Right lobe of liver (tissue), 6 donors: ENCODE results near the gene CLRN1. TPM values are rescaled to one million over a fixed set of nuclear protein-coding genes. Genes with fewer than 3 reads are reported as not detected.
A peak's percentile ranks its signal among the peaks of the same experiment; 100 is the strongest.

ENCODE experiments used
- ATAC-seq, 4 donors: fragments of 200-7000 bp; cut with Tn5 transposase; one replicate each; pipeline ENCODE4 v1.9.1; 2020; ENCODE audit warnings: mild to moderate bottlenecking in 4 of 4, moderate library complexity in 4 of 4
- DNase-seq, 3 donors: peaks; one replicate each; pipeline ENCODE4 v3.0.0-alpha.2; 2020
- H3K27ac ChIP-seq, 3 donors: fragments of 200-600 bp; one replicate each; pipeline ENCODE4 v1.8.0; 2022
- H3K27me3 ChIP-seq, 2 donors: fragments of 200-600 bp; one replicate each; pipeline ENCODE4 v1.8.0; 2022
- H3K36me3 ChIP-seq, 4 donors: fragments of 200-600 bp; sonication (generic) in 1 of 4; one replicate each; pipeline versions ENCODE4 v1.5.1 to v1.8.0; 2017 to 2022; ENCODE audit warnings: control low read depth in 1 of 4
- H3K4me1 ChIP-seq, 4 donors: fragments of 200-600 bp; sonication (generic) in 1 of 4; one replicate each; pipeline versions ENCODE4 v1.5.1 to v1.8.0; 2017 to 2022; ENCODE audit warnings: control low read depth in 1 of 4
- H3K4me3 ChIP-seq, 3 donors: fragments of 200-600 bp; one replicate each; pipeline ENCODE4 v1.8.0; 2022
- H3K9me3 ChIP-seq, 4 donors: fragments of 200-600 bp; sonication (generic) in 1 of 4; one replicate each; pipeline versions ENCODE4 v1.5.1 to v1.8.0; 2017 to 2022; ENCODE audit warnings: control low read depth in 1 of 4
- POLR2A ChIP-seq: fragments of 450-650 bp; IDR thresholded peaks from one replicate; pipeline ENCODE4 v1.6.1; 2017; ENCODE audit warnings: antibody characterized with exemption, mild to moderate bottlenecking
- WGBS: methylation state at CpG from one replicate; pipeline ENCODE4 v1.1.6; 2018; ENCODE audit warnings: low coverage, low lambda C conversion rate; ENCODE audit not compliant: insufficient coverage; ENCODE audit errors: missing lambda C conversion rate; 5-methylcytosine and 5-hydroxymethylcytosine counted together
- intact Hi-C, 2 donors: fragments of 100-400 bp; cut with DNase I; formaldehyde crosslinking; loops; one replicate each; pipeline versions ENCODE4 v1.11.2 to v1.14.1; 2022
- total RNA-seq, 6 experiments: library from RNA; depleted of rRNA in 2 of 6; stranded (reverse); fragments of >200 nt in 2 of 6; fragmentation: NEBNext Ultra II Directional in 3 of 6; extraction: Animal tissue kit (Norgen Biotek cat#: 25700) in 3 of 6; gene quantifications; one replicate each; pipeline versions ENCODE4 v1.1.0 to v1.2.4, GENCODE V29; 2016 to 2023
- TF ChIP-seq, protein P1 (sequence below), 4 donors: fragments of 200-600 bp in 3 of 4; fragments of 450-650 bp in 1 of 4; IDR thresholded peaks; one replicate each; pipeline versions ENCODE4 v1.5.1 to v1.8.0; 2016 to 2022; ENCODE audit warnings: antibody characterized with exemption in 4 of 4, mild to moderate bottlenecking in 2 of 4
- donor health status: DM: no; HTN: yes; CAD: no.
- donor health status: DM: no; HTN: no; CAD: no.
- donor health status: DM: no; HTN: no; CAD: no.
- donor health status: DM: no; HTN: yes; CAD: no.
- donor health status: DM: no; HTN: yes; CAD: no.

The CLRN1 gene
- total RNA-seq, 6 experiments from 2014 or later = not detected

DNA sequence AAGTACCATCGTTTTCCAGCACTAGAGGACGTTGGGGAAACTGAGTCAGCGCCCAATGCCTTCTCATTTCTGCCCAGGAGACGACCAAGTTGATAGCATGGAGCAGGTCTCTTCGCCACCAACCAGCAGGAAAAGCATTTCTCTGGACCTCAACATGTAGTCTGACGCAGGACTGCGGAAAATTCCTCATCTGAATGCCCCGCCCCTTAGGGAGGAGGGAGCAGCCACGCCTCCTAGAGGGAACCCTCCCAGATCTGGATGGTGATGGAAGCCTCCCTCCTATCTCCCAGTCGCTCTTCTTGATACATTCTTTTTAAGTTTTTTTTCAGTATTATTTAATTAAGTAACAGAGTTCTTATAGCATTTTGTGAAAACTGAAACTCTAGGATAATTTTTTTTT, 49.9 kb downstream of the CLRN1 start:
- DNase-seq = no peak
- no peak overlapping the region for H3K27ac ChIP-seq
- no peaks in the 10 kb centered on the region for H3K9me3 ChIP-seq
- no peak for TF ChIP-seq POLR2A
- TF ChIP-seq, protein P1, sequence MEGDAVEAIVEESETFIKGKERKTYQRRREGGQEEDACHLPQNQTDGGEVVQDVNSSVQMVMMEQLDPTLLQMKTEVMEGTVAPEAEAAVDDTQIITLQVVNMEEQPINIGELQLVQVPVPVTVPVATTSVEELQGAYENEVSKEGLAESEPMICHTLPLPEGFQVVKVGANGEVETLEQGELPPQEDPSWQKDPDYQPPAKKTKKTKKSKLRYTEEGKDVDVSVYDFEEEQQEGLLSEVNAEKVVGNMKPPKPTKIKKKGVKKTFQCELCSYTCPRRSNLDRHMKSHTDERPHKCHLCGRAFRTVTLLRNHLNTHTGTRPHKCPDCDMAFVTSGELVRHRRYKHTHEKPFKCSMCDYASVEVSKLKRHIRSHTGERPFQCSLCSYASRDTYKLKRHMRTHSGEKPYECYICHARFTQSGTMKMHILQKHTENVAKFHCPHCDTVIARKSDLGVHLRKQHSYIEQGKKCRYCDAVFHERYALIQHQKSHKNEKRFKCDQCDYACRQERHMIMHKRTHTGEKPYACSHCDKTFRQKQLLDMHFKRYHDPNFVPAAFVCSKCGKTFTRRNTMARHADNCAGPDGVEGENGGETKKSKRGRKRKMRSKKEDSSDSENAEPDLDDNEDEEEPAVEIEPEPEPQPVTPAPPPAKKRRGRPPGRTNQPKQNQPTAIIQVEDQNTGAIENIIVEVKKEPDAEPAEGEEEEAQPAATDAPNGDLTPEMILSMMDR (IDR thresholded peaks at IDR 0.05) = no peak
- ATAC-seq = no peak
- H3K27me3 ChIP-seq = no peaks in the 10 kb centered on the region
- H3K4me1 ChIP-seq = no peaks in the 10 kb centered on the region
- H3K36me3 ChIP-seq = no peaks in the 10 kb centered on the region
- H3K4me3 ChIP-seq = no peak overlapping the region
- 52% methylated on average over 7 of the region's 10 CpGs for WGBS
- intact Hi-C loops = no loop called here

DNA sequence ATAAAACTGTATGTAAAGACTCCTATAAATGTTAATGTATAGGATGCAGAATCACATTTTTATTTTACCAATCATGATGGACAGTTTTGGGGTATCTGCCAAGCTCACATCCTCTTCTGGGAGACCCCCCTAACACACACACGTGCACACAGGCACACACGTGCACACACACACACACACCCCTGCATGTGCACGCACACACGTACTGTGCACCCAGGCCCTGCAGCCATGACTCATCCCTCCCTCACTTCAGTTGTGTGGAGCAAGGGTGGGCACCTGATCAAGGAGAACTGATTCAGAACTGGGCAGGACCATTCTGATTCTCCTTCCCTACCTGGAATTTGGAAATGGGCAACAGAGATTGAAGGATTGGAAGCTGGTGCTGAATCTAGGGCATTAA, 51.3 kb downstream of the CLRN1 start:
- Histone ChIP-seq H3K4me1 (no peaks in the 10 kb centered on the region), H3K36me3 (no peaks in the 10 kb centered on the region), H3K9me3 (no peaks in the 10 kb centered on the region), H3K27ac (no peak overlapping the region), H3K4me3 (no peak overlapping the region), H3K27me3 (no peaks in the 10 kb centered on the region)
- TF ChIP-seq POLR2A = no peak
- TF ChIP-seq, protein P1 (IDR thresholded peaks at IDR 0.05) = no peak
- ATAC-seq (no peak), DNase-seq (no peak)
- intact Hi-C loops = no loop called here
- WGBS = 57% methylated on average over 1 of the region's 4 CpGs

DNA sequence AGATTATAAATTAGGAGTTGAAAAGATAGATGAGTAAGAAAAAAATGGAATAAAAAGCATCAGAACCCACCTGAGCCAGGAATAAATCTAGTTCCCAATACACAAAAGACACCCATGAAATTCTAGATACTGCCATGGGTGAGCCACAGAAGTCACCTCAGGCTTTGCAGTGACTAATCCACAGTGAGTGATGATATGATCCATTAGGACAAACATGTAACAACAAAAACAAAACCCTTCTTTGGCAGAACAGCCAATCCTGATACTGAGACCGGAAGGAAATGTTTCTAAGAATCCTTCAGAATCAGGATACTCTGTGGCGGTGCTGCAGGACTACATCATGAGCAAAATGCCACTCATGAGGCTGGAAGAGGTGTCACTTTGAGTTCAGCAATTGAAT, 52.3 kb downstream of the CLRN1 start:
- TF ChIP-seq, protein P1 (IDR thresholded peaks at IDR 0.05) = no peak
- TF ChIP-seq POLR2A = no peak
- Histone ChIP-seq H3K36me3 (no peaks in the 10 kb centered on the region), H3K27me3 (no peaks in the 10 kb centered on the region), H3K9me3 (no peaks in the 10 kb centered on the region), H3K27ac (no peak overlapping the region), H3K4me3 (no peak overlapping the region), H3K4me1 (no peaks in the 10 kb centered on the region)
- 70% methylated on average over 2 of the region's 2 CpGs for WGBS
- ATAC-seq (peak in 1 of 4 donors; percentile 41), DNase-seq (no peak)
- intact Hi-C loops = no loop called here

DNA sequence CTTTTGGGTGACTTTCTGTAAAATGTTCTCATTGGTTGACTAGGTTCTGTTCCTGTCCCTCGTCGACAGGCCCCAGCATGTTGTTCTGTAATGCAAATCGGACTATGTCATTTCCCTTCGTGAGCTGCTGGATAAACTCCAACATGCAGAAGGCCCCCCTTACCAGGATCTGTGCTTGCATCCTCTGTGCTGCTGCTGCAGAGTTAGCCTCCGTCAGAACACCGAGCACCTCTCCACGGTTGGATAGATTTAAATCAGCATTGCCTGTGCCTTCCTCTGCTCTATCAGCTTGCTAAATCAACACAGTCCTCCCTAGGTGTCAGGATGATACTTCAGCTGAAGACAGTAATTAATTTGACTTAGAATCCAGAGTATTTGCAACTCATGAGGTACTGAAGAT, 54.6 kb downstream of the CLRN1 start:
- DNase-seq = no peak
- no peak for ATAC-seq
- no peak for TF ChIP-seq POLR2A
- TF ChIP-seq, protein P1 (IDR thresholded peaks at IDR 0.05) = no peak
- 54% methylated on average over 7 of the region's 7 CpGs for WGBS
- Histone ChIP-seq H3K27ac (no peak overlapping the region), H3K4me1 (no peaks in the 10 kb centered on the region), H3K4me3 (no peak overlapping the region), H3K36me3 (no peaks in the 10 kb centered on the region), H3K9me3 (no peaks in the 10 kb centered on the region), H3K27me3 (no peaks in the 10 kb centered on the region)
- intact Hi-C loops = no loop called here
